Ishikawa (cell line): ENCODE measurements around the gene EEFSEC.

Experiments
- CEBPB ChIP-seq: IDR thresholded peaks from 2 replicates; pipeline ENCODE4 v1.6.1; 2012
- EGR1 ChIP-seq: IDR thresholded peaks from 2 replicates; pipeline ENCODE4 v1.6.1; 2012
- EP300 ChIP-seq: IDR thresholded peaks from 2 replicates; pipeline ENCODE4 v1.6.1; 2012; ENCODE audit warnings: borderline replicate concordance
- RAD21 ChIP-seq: IDR thresholded peaks from 2 replicates; pipeline ENCODE4 v1.6.1; 2012; ENCODE audit warnings: low read depth
- TAF1 ChIP-seq: IDR thresholded peaks from 2 replicates; pipeline ENCODE4 v1.6.1; 2012; ENCODE audit warnings: low read depth, mild to moderate bottlenecking
- TCF12 ChIP-seq: IDR thresholded peaks from 2 replicates; pipeline ENCODE4 v1.6.1; 2012; ENCODE audit warnings: low read depth
- TEAD4 ChIP-seq: IDR thresholded peaks from 2 replicates; pipeline ENCODE4 v1.6.1; 2012
- YY1 ChIP-seq: IDR thresholded peaks from 2 replicates; pipeline ENCODE4 v1.6.1; 2012; ENCODE audit warnings: low read depth
- TF ChIP-seq, protein P1 (sequence below): IDR thresholded peaks from 2 replicates; pipeline ENCODE4 v1.6.1; 2012; ENCODE audit warnings: low read depth, mild to moderate bottlenecking

DNA sequence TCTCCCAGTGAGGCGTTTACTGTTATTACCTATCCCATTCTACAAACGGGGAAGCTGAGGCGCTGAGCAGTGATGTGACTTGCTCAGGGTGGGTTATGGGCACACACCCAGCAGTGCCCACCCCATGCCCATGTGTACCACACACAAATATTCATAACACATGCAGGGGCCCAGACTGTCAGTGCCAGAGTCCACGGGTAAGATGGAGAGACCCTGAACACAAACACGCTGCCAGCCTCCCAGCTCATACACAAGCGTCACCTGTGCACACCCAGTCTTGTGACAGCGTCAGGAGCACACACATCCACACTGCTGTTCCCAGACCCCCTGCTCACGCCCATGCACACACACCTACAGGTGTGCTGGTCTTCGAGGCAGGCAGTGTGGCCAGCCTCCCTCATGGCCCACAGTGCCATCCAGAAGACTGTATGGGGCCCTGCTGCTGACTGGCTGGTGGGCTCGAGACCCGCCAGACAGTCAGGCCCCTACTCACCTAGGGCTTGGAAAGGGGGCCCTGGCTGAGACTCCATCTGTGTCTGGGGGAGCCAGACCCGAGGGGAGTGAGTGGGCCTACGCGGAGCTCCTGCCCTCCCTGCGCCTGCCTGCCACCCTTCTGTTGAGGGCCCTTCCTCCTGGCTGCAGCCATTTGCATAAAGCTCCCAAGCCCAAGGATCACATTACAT, 274.0 kb downstream of the EEFSEC start:
- TF ChIP-seq RAD21 (no peak), CEBPB (no peak), EP300 (no peak), TCF12 (no peak), EGR1 (no peak), TAF1 (no peak), YY1 (no peak), TEAD4 (no peak)
- TF ChIP-seq, protein P1, sequence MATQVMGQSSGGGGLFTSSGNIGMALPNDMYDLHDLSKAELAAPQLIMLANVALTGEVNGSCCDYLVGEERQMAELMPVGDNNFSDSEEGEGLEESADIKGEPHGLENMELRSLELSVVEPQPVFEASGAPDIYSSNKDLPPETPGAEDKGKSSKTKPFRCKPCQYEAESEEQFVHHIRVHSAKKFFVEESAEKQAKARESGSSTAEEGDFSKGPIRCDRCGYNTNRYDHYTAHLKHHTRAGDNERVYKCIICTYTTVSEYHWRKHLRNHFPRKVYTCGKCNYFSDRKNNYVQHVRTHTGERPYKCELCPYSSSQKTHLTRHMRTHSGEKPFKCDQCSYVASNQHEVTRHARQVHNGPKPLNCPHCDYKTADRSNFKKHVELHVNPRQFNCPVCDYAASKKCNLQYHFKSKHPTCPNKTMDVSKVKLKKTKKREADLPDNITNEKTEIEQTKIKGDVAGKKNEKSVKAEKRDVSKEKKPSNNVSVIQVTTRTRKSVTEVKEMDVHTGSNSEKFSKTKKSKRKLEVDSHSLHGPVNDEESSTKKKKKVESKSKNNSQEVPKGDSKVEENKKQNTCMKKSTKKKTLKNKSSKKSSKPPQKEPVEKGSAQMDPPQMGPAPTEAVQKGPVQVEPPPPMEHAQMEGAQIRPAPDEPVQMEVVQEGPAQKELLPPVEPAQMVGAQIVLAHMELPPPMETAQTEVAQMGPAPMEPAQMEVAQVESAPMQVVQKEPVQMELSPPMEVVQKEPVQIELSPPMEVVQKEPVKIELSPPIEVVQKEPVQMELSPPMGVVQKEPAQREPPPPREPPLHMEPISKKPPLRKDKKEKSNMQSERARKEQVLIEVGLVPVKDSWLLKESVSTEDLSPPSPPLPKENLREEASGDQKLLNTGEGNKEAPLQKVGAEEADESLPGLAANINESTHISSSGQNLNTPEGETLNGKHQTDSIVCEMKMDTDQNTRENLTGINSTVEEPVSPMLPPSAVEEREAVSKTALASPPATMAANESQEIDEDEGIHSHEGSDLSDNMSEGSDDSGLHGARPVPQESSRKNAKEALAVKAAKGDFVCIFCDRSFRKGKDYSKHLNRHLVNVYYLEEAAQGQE, result no peak
